Hippocampal formation (tissue), 2 donors: Measurements from ENCODE around the gene GJC2.

ENCODE experiments used
- DNase-seq, 2 donors: peaks; one replicate each; lab custom pipeline; 2025; lab: John Stamatoyannopoulos, UW

Gene GJC2

GRCh38 chr1:228145463-228146416, 4.0 kb upstream of the GJC2 start:
- DNase-seq: no peak

GRCh38 chr1:228146417-228147150, 3.1 kb upstream of the GJC2 start:
- no peak for DNase-seq

GRCh38 chr1:228147151-228147693, 2.5 kb upstream of the GJC2 start:
- DNase-seq: no peak

- DNase-seq: no peak
Measured at GRCh38 chr1:228147768-228148167, 2.0 kb upstream of the GJC2 start.

GRCh38 chr1:228148196-228148861, 1.4 kb upstream of the GJC2 start:
- no peak for DNase-seq

- DNase-seq: no peak
Measured at GRCh38 chr1:228148935-228149405, 760 bp upstream of the GJC2 start.

- no peak for DNase-seq
Measured at GRCh38 chr1:228150120-228150460, 360 bp downstream of the GJC2 start.

GRCh38 chr1:228150461-228151179, 890 bp downstream of the GJC2 start:
- DNase-seq: peak; percentile 53 to 68

- DNase-seq: no peak
Measured at GRCh38 chr1:228151180-228151925, 1.6 kb downstream of the GJC2 start.

GRCh38 chr1:228152097-228152917, 2.6 kb downstream of the GJC2 start:
- DNase-seq: no peak

GRCh38 chr1:228152918-228153258, 3.2 kb downstream of the GJC2 start:
- no peak for DNase-seq

- DNase-seq: no peak
Measured at GRCh38 chr1:228154021-228154669, 4.4 kb downstream of the GJC2 start.

- no peak for DNase-seq
Measured at GRCh38 chr1:228154670-228155571, 5.2 kb downstream of the GJC2 start.

- no peak for DNase-seq
Measured at GRCh38 chr1:228155596-228156514, 6.1 kb downstream of the GJC2 start.

- DNase-seq: no peak
Measured at GRCh38 chr1:228156515-228156881, 6.8 kb downstream of the GJC2 start.

- DNase-seq: no peak
Measured at GRCh38 chr1:228156941-228157728, 7.4 kb downstream of the GJC2 start.

GRCh38 chr1:228157729-228158126, 8.0 kb downstream of the GJC2 start:
- DNase-seq: no peak
